HG03025 (cell line): ENCODE results near the gene LTBP4.
"Not testable (repeated sequence)": the region's sequence is repeated elsewhere in the genome, so short reads cannot be mapped to it uniquely, and the experiment has no call there.

Experiments used
- ATAC-seq: cut with Tn5 transposase; IDR thresholded peaks from one replicate; pipeline ENCODE4 v1.9.1; 2021; ENCODE audit warnings: mild to moderate bottlenecking, moderate library complexity; ENCODE audit not compliant: unreplicated experiment, low FRiP score

The LTBP4 gene

GRCh38 chr19:40601134-40601974 lies at the start of gene LTBP4:
TSS of gene LTBP4 (plus strand) at chr19:40601369. CDS start at chr19:40601388, 19 bp downstream.
- ATAC-seq: no peak

GRCh38 chr19:40552848-40553247 lies 48.3 kb upstream of the LTBP4 start:
- no peak for ATAC-seq

- no peak for ATAC-seq
Measured at GRCh38 chr19:40553885-40554857, 47.0 kb upstream of the LTBP4 start.

- no peak for ATAC-seq
Measured at GRCh38 chr19:40555978-40556689, 45.0 kb upstream of the LTBP4 start.

GRCh38 chr19:40556953-40557530 lies 44.1 kb upstream of the LTBP4 start:
- no peak for ATAC-seq

GRCh38 chr19:40559394-40559793 lies 41.8 kb upstream of the LTBP4 start:
- ATAC-seq: no peak

GRCh38 chr19:40560092-40560507 lies 41.1 kb upstream of the LTBP4 start:
- no peak for ATAC-seq

- ATAC-seq: no peak
Measured at GRCh38 chr19:40561947-40562346, 39.2 kb upstream of the LTBP4 start.

- not testable (repeated sequence) for ATAC-seq
Measured at GRCh38 chr19:40564535-40564934, 36.6 kb upstream of the LTBP4 start.

GRCh38 chr19:40565355-40565754 lies 35.8 kb upstream of the LTBP4 start:
- no peak for ATAC-seq

GRCh38 chr19:40565910-40566495 lies 35.2 kb upstream of the LTBP4 start:
- no peak for ATAC-seq

GRCh38 chr19:40567040-40567749 lies 34.0 kb upstream of the LTBP4 start:
- no peak for ATAC-seq

- ATAC-seq: no peak
Measured at GRCh38 chr19:40567750-40568494, 33.2 kb upstream of the LTBP4 start.

GRCh38 chr19:40570313-40571004 lies 30.7 kb upstream of the LTBP4 start:
- ATAC-seq: peak; percentile 76

GRCh38 chr19:40571005-40571318 lies 30.2 kb upstream of the LTBP4 start:
- no peak for ATAC-seq

- ATAC-seq: no peak
Measured at GRCh38 chr19:40571831-40572495, 29.2 kb upstream of the LTBP4 start.

- ATAC-seq: no peak
Measured at GRCh38 chr19:40575326-40575725, 25.8 kb upstream of the LTBP4 start.

GRCh38 chr19:40576151-40576584 lies 25.0 kb upstream of the LTBP4 start:
- ATAC-seq: no peak
